ENCODE results near the gene OR13C8. TPM values are rescaled to one million over a fixed set of nuclear protein-coding genes. Genes with fewer than 3 reads are reported as not detected.
"Not testable (repeated sequence)": the region's sequence is repeated elsewhere in the genome, so short reads cannot be mapped to it uniquely, and the experiment has no call there.

OR13C8 gene
- total RNA-seq, 4 donors from 2014 or later: not detected

DNA sequence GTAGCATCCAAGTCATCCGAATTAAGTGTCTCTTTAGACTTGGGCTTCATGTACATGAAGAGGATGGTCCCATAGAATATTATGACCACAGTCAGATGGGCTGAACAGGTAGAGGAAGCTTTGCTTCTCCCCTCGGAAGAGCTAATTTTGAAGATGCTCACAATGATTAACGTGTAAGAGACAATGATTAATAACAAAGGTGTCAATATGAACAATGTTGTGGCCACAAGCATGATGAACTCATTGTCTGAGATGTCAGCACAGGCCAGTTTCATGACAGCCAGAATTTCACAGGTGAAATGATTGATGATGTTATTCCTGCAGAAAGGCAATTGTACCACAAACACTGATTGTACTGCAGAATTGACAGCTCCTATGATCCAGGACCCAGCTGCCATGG lies 35.8 kb downstream of the OR13C8 start:
- Histone ChIP-seq H3K27me3 (no peaks in the 10 kb centered on the region), H3K4me3 (replicated peaks in 1 of 3) (no peak overlapping the region), H3K36me3 (no peaks in the 10 kb centered on the region), H3K27ac (no peak overlapping the region), H3K4me1 (no peaks in the 10 kb centered on the region), H3K9me3 (no peaks in the 10 kb centered on the region)
- TF ChIP-seq, protein P1, sequence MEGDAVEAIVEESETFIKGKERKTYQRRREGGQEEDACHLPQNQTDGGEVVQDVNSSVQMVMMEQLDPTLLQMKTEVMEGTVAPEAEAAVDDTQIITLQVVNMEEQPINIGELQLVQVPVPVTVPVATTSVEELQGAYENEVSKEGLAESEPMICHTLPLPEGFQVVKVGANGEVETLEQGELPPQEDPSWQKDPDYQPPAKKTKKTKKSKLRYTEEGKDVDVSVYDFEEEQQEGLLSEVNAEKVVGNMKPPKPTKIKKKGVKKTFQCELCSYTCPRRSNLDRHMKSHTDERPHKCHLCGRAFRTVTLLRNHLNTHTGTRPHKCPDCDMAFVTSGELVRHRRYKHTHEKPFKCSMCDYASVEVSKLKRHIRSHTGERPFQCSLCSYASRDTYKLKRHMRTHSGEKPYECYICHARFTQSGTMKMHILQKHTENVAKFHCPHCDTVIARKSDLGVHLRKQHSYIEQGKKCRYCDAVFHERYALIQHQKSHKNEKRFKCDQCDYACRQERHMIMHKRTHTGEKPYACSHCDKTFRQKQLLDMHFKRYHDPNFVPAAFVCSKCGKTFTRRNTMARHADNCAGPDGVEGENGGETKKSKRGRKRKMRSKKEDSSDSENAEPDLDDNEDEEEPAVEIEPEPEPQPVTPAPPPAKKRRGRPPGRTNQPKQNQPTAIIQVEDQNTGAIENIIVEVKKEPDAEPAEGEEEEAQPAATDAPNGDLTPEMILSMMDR (IDR thresholded peaks at IDR 0.05): no peak
- intact Hi-C loops (cut with DNase I): no loop called here
- WGBS, 2 donors: 75 to 87% methylated on average over 3 of the region's 3 CpGs
- no peak for DNase-seq

DNA sequence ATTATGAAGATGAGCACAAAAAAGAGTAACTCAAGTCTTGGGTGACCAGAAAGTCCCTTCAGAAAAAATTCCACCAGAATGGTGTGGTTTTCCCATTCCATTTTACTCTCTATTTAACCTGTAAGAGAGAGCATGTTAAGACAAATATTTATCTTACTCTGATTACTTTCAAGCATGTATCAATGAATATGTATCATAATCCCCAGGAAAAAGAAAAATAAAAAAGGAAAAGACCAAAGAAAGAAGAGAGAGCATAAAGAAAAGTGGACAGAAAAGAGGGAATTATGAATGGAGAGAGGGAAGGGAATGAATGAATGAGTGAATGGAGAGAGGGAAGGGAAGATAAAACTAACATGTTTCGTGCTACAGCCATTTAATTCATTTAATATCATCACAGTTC lies 36.6 kb downstream of the OR13C8 start, which contains the start of gene OR13C2:
OR13C2 (minus strand) TSS at position 101 of the 400 bp plus-strand sequence; CDS start at position 101, 0 bp downstream.
- DNase-seq; intact Hi-C loops (cut with DNase I); H3K36me3 ChIP-seq; H3K4me3 ChIP-seq (replicated peaks in 1 of 3); H3K27me3 ChIP-seq; H3K4me1 ChIP-seq; H3K9me3 ChIP-seq; H3K27ac ChIP-seq: not testable (repeated sequence)
- 79% methylated on average over 1 of the region's 1 CpG for WGBS, 2 donors

DNA sequence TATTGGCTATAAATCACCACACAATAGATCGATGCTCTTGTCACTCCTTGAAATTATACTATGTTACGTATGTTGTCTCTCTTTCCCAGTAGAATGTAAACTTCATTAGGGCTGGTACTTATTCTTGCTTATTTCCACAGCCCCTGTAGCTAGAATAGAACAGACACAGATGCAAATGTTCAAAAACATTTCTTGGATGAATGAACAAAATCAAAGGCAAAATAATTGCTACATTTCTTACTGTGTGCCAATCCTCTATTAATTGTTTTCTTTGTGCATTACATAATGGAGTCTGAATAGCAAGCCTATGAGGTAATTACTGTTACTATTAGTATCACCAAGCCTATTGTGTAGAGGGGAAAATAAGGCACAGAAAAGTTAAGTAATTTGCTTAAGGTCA lies 37.2 kb downstream of the OR13C8 start:
- DNase-seq: no peak
- TF ChIP-seq, protein P1 (IDR thresholded peaks at IDR 0.05): no peak
- no peak for TF ChIP-seq POLR2A (IDR thresholded peaks at IDR 0.05)
- 84 to 87% methylated on average over 2 of the region's 2 CpGs for WGBS, 2 donors
- no peak overlapping the region for H3K4me3 ChIP-seq (replicated peaks in 1 of 3)
- H3K27me3 ChIP-seq: no peaks in the 10 kb centered on the region
- no peak overlapping the region for H3K27ac ChIP-seq
- H3K36me3 ChIP-seq: no peaks in the 10 kb centered on the region
- intact Hi-C loops (cut with DNase I): no loop called here
- H3K4me1 ChIP-seq: no peaks in the 10 kb centered on the region
- no peaks in the 10 kb centered on the region for H3K9me3 ChIP-seq

DNA sequence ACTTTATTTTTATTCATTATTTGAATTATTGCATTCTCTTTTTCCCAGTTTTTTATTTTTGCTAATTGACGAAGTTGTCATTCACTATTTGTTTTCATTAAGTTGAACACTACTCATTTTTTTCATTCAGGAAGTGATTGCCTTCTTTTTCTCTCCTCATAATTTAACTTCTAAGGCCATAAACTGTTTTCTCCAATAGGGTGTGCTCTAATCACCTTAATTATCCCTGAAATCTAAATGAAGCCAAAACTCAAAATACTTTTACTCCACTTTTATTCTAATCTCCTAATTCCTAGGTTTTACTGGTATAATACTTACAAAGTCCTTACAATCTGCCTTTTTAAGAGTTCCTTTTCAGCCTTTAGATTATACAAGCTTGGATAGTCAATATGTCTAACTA lies 39.4 kb downstream of the OR13C8 start:
- intact Hi-C loops (cut with DNase I): no loop called here
- 40 to 48% methylated on average over 1 of the region's 1 CpG for WGBS, 2 donors
- Histone ChIP-seq H3K27ac (no peak overlapping the region), H3K36me3 (no peaks in the 10 kb centered on the region), H3K9me3 (no peaks in the 10 kb centered on the region), H3K4me1 (no peaks in the 10 kb centered on the region), H3K27me3 (no peaks in the 10 kb centered on the region), H3K4me3 (replicated peaks in 1 of 3) (no peak overlapping the region)
- DNase-seq: no peak
- TF ChIP-seq, protein P1 (IDR thresholded peaks at IDR 0.05): no peak
- TF ChIP-seq POLR2A (IDR thresholded peaks at IDR 0.05): no peak

DNA sequence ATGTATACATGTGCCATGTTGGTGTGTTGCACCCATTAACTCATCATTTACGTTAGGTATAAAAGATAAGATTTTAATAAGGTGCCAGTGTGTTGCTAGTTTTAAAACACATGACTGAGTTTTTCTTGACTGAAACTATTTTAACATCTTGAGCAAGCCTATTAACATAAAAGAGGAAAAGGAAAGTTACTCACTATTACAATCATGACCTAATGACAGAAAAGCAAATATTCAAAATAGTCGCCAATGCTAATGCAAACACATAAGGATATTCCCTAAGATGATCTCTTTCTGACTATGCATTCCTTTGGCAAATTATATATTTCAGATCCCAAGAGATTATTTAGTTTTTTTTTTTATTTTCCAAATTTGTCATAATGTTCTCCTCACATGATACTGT lies 42.2 kb downstream of the OR13C8 start:
- no peaks in the 10 kb centered on the region for H3K27me3 ChIP-seq
- H3K9me3 ChIP-seq: no peaks in the 10 kb centered on the region
- TF ChIP-seq, protein P1 (IDR thresholded peaks at IDR 0.05): no peak
- no peak for TF ChIP-seq POLR2A (IDR thresholded peaks at IDR 0.05)
- no peak overlapping the region for H3K4me3 ChIP-seq (replicated peaks in 1 of 3)
- no peak for DNase-seq
- H3K36me3 ChIP-seq: no peaks in the 10 kb centered on the region
- intact Hi-C loops (cut with DNase I): no loop called here
- H3K4me1 ChIP-seq: no peaks in the 10 kb centered on the region
- WGBS, 2 donors: 86 to 87% methylated on average over 2 of the region's 2 CpGs
- no peak overlapping the region for H3K27ac ChIP-seq

DNA sequence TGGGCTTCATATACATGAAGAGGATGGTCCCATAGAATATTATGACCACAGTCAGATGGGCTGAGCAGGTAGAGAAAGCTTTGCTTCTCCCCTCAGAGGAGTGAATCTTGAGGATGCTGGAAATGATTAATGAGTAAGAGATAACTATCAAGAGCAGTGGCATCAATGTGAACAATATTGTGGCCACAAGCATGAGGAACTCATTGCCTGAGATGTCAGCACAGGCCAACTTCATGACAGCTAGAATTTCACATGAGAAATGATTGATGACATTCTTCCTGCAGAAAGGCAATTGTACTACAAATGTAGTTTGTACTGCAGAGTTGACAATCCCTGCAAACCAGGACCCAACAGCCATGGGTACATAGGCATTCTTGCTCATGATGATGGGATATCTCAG lies 48.5 kb downstream of the OR13C8 start:
- TF ChIP-seq, protein P1 (IDR thresholded peaks at IDR 0.05): no peak
- TF ChIP-seq POLR2A (IDR thresholded peaks at IDR 0.05): no peak
- no peaks in the 10 kb centered on the region for H3K4me1 ChIP-seq
- H3K9me3 ChIP-seq: no peaks in the 10 kb centered on the region
- no peak for DNase-seq
- no peaks in the 10 kb centered on the region for H3K36me3 ChIP-seq
- H3K27me3 ChIP-seq: no peaks in the 10 kb centered on the region
- intact Hi-C loops (cut with DNase I): no loop called here
- H3K27ac ChIP-seq: no peak overlapping the region
- H3K4me3 ChIP-seq (replicated peaks in 1 of 3): no peak overlapping the region
